Activated naive CD4-positive, alpha-beta T cell treated with anti-CD3 and anti-CD28 coated beads, Interleukin-2, amount 10 ng/mL, durations not matched to agents 7 days and 5 days (primary cell): ENCODE measurements around the gene OR51E2.

Experiments
- CTCF ChIA-PET: fragments of 350-600 bp; sonication (Branson Sonifier 250); formaldehyde crosslinking; loops from one replicate; lab custom pipeline; 2021; ENCODE audit warnings: antibody characterized with exemption; lab: Charles Lee
- DNase-seq: peaks from one replicate; pipeline ENCODE4 v3.0.0-alpha.2; 2020
- H3K27ac Mint-ChIP-seq: one replicate; pipeline ENCODE4 v1.8.0; 2021; ENCODE audit warnings: mild to moderate bottlenecking, moderate library complexity, mixed read lengths
- H3K27me3 Mint-ChIP-seq: one replicate; pipeline ENCODE4 v1.8.0; 2021; ENCODE audit warnings: mild to moderate bottlenecking, mixed read lengths
- H3K36me3 Mint-ChIP-seq: one replicate; pipeline ENCODE4 v1.8.0; 2021; ENCODE audit warnings: mixed read lengths
- H3K4me1 Mint-ChIP-seq: one replicate; pipeline ENCODE4 v1.8.0; 2021; ENCODE audit warnings: mixed read lengths
- H3K4me3 Mint-ChIP-seq: one replicate; pipeline ENCODE4 v1.8.0; 2021; ENCODE audit warnings: mild to moderate bottlenecking, moderate library complexity, mixed read lengths
- H3K9me3 Mint-ChIP-seq: one replicate; pipeline ENCODE4 v1.8.0; 2021; ENCODE audit warnings: mixed read lengths

OR51E2 gene

DNA sequence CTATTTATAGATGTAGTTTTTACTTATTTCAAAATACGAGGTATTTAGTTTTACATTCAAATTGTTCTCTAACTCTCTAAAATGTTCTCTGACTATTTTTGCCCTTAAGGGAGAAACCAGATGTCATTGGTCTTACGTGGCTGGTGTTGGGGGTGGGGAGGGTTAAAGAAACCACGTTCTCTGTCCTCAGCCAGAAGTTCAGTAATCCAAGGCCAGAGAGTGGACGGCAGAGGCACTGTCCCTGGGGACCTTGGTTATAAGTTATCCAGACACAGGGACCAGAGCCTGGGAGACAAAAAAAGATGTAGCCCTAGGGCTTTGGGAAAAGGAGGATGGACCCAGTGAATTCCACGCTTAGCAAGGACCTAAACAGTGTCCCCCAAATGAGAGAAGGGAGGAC, 54.6 kb downstream of the OR51E2 start:
- no peak overlapping the region for H3K27ac Mint-ChIP-seq
- CTCF ChIA-PET = no interaction called here
- H3K9me3 Mint-ChIP-seq = no peaks in the 10 kb centered on the region
- no peak overlapping the region for H3K4me3 Mint-ChIP-seq
- no peaks in the 10 kb centered on the region for H3K36me3 Mint-ChIP-seq
- H3K4me1 Mint-ChIP-seq = no peaks in the 10 kb centered on the region
- DNase-seq = no peak
- peaks cover 8% of the 10 kb centered on the region for H3K27me3 Mint-ChIP-seq

DNA sequence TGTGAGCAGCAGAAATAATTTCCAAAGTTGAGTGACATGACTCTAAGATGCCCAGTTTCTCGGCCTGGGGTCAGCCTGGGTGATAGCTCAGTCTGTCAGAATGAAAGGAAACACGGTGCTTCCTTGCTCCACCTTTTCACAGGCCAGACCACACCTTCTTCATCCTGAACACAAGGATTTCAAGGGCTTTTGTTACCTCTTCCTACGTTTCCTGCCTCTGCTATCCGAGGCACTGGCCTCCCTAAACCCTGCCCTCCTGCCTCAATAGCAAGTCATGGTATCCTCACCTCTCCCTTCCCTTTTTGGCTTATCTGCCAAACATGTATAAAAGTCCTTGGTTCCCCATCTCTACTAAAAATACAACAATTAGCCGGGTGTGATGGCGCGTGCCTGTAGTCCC, 55.6 kb downstream of the OR51E2 start:
- no peaks in the 10 kb centered on the region for H3K9me3 Mint-ChIP-seq
- no peak for DNase-seq
- no peaks in the 10 kb centered on the region for H3K36me3 Mint-ChIP-seq
- H3K4me1 Mint-ChIP-seq = no peaks in the 10 kb centered on the region
- no peak overlapping the region for H3K27ac Mint-ChIP-seq
- CTCF ChIA-PET = no interaction called here
- no peak overlapping the region for H3K4me3 Mint-ChIP-seq
- H3K27me3 Mint-ChIP-seq = peaks cover 8% of the 10 kb centered on the region

DNA sequence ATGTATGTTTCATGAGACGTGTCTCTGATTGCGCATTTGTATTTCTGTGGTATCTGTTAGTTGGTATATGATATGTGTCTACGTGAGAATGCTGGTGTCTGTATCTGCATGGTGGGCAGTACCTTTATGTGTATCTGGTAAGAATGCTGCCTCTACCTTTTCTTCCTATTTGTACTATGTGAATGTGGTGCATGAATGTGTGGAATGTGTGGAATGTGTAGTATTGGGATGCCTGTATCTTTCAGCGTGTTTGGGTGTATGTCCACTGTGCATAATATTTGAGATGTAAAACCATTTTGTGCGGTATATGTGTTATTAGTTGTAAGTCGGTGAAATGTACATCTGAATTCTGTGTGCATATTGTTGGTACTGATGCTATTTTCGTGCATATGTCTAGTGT, 56.2 kb downstream of the OR51E2 start:
- DNase-seq = no peak
- Mint-ChIP-seq H3K27ac (no peak overlapping the region), H3K9me3 (no peaks in the 10 kb centered on the region), H3K27me3 (peaks cover 8% of the 10 kb centered on the region), H3K4me3 (no peak overlapping the region), H3K36me3 (no peaks in the 10 kb centered on the region), H3K4me1 (no peaks in the 10 kb centered on the region)
- CTCF ChIA-PET = no interaction called here

DNA sequence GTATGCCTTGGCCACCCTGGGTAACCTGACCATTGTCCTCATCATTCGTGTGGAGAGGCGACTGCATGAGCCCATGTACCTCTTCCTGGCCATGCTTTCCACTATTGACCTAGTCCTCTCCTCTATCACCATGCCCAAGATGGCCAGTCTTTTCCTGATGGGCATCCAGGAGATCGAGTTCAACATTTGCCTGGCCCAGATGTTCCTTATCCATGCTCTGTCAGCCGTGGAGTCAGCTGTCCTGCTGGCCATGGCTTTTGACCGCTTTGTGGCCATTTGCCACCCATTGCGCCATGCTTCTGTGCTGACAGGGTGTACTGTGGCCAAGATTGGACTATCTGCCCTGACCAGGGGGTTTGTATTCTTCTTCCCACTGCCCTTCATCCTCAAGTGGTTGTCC, 57.7 kb downstream of the OR51E2 start:
- CTCF ChIA-PET = no interaction called here
- Mint-ChIP-seq H3K9me3 (no peaks in the 10 kb centered on the region), H3K4me1 (no peaks in the 10 kb centered on the region), H3K4me3 (no peak overlapping the region), H3K27ac (no peak overlapping the region), H3K27me3 (peaks cover 8% of the 10 kb centered on the region), H3K36me3 (no peaks in the 10 kb centered on the region)
- no peak for DNase-seq

DNA sequence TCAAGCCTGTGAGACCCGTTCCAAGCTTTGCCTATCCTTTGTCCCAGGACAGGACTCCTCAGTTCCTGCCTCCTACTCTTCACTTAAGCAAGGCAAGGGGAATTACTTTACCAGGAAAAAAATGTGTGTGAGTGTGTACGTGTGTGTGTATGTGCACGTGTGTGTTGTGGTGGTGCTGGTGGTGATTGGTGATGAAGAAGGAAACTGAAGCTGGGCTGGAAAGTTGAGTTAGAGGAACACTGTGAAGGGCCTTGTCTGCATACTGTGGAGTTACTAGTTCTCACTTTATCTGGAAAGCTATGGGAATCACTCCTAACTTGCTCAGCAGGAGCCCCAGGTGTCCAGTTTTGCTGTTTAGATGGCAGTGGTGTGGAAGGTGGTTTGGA, 60.0 kb downstream of the OR51E2 start:
- no peak overlapping the region for H3K4me3 Mint-ChIP-seq
- no peak for DNase-seq

DNA sequence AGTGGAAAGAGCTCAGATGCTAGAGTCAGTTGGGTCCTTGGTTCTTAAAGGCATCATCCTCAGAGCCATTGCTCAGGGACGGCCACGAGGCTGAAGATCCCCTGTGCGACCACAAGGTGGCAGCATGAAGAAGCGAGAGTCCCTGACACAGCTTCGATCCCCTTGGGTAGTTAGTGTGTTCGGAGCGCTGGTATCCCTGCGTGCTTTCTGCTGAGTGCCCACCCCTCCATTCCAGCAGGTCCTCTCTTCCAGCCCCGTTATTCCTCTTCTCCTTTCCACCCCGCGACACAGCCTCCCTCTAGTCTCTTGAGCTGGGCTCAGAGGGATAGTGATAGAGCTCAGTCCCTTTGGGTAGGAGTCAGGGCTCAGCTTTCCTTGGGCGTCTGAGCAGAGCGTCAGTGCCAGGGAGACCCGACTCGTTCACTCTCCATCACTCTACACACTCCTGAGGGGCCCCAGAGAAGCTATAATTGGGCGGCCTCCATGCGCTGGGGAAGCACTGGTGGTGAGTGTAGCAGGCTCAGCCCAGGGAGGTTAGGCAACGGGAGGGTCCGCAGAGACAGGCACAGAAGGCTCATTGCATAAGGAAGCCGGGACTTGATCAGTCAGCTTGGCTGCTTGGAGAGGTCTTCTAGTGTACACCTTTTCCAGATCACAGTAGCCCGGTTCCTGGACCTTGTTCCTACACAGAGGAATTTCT, 60.5 kb downstream of the OR51E2 start, which contains the start of gene OR51D1:
Gene OR51D1 (plus strand): TSS at position 516 of the 700 bp plus-strand sequence. CDS start 2,314 bp downstream, outside the sequence.
- Mint-ChIP-seq H3K9me3 (no peaks in the 10 kb centered on the region), H3K4me3 (no peak within 1 kb of the TSS), H3K27me3 (no peaks in the 10 kb centered on the region), H3K4me1 (no peaks in the 10 kb centered on the region), H3K36me3 (no peaks in the 10 kb centered on the region), H3K27ac (no peak within 1 kb of the TSS)
- DNase-seq = peak; percentile 76
- CTCF ChIA-PET = interaction anchor here (0.6 to 2.8 kb wide), 17 partner anchors 10 to 1479 kb away, joined by 3 to 34 read pairs (median 4); partner anchors contain the start of gene TRIM68

More for the DNA sequence above, 60.0 kb downstream of the OR51E2 start:
- Mint-ChIP-seq H3K9me3 (no peaks in the 10 kb centered on the region), H3K4me1 (no peaks in the 10 kb centered on the region), H3K36me3 (no peaks in the 10 kb centered on the region), H3K27me3 (no peaks in the 10 kb centered on the region), H3K27ac (no peak overlapping the region)
- CTCF ChIA-PET = interaction anchor here (0.7 to 2.8 kb wide), 11 partner anchors 9 to 744 kb away, joined by 3 to 34 read pairs (median 3); partner anchors contain the start of gene TRIM68

DNA sequence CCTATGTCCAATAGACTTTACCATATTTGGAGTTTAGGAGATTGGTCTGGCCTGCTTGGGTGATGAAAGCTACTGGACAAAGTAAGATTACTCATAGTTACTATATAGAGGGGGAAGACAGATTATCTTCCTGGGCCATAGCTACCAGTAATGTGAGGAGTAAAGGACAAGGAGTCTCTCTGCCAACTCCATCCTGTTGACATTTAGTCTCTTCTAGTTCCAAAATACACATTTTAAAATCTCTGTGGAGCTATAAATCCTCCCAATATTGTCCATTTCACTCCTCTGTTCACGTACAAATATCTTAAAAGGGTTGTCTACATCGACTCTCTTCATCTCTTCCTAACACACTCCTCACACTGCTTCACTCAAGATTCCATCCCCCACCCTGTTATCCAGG, 61.5 kb downstream of the OR51E2 start:
- CTCF ChIA-PET = interaction anchor here (0.6 to 2.8 kb wide), 11 partner anchors 9 to 1480 kb away, joined by 3 to 34 read pairs (median 4); no protein-coding TSS in a partner anchor
- Mint-ChIP-seq H3K4me3 (no peak overlapping the region), H3K4me1 (no peaks in the 10 kb centered on the region), H3K36me3 (no peaks in the 10 kb centered on the region), H3K27me3 (no peaks in the 10 kb centered on the region), H3K27ac (no peak overlapping the region), H3K9me3 (no peaks in the 10 kb centered on the region)
- no peak for DNase-seq
